GM19372 (cell line): ENCODE results near the gene OSBPL8.
"Not testable (repeated sequence)": the region's sequence is repeated elsewhere in the genome, so short reads cannot be mapped to it uniquely, and the experiment has no call there.

Experiments
- ATAC-seq: cut with Tn5 transposase; IDR thresholded peaks from one replicate; pipeline ENCODE4 v1.9.1; 2021; ENCODE audit warnings: mild to moderate bottlenecking, low read depth, moderate library complexity; ENCODE audit not compliant: unreplicated experiment

OSBPL8 gene

DNA sequence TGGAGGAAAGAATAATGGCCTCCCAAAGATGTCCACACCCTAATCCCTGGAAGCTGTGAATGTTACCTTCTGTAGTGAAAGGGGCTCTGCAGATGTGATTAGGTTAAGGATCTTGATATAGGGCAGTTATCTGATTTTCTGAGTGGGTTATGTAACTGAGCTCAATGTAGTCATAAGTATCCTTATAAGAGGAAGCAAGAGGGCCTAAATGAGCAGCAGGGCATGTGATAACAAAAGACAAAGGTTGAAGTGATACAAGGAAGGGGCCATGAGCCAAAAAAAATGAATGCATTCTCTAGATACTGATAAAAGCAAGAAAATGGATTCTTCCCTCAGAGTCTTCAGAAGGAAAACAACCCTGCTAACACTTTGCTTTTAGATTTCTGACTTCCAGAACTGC, 78.8 kb downstream of the OSBPL8 start:
- ATAC-seq, result no peak

DNA sequence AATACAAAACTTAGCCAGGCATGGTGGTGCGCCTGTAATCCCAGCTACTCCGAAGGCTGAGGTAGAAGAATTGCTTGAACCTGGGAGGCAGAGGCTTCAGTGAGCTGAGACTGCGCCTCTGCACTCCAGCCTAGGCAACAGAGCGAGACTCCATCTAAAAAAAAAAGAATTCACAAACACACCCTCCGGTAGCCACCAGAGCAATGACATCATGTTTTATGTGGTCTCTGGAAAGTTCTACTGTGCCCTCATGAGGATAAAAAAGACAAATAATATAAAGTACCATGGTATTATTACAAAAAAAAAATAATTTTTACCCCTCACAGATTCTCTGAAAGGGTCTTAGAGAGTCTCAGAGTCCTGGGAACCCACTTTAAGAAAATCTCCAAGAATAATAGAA, 81.5 kb downstream of the OSBPL8 start:
- no peak for ATAC-seq

DNA sequence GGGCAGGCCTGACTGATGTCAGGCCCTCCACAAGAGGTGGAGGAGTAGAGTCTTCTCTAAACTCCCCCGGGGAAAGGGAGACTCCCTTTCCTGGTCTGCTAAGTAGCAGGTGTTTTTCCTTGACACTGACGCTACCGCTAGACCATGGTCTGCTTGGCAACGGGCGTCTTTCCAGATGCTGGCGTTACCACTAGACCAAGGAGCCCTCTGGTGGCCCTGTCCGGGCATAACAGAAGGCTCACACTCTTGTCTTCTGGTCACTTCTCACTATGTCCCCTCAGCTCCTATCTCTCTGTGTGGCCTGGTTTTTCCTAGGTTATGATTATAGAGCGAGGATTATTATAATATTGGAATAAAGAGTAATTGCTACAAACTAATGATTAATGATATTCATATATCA, 86.7 kb downstream of the OSBPL8 start:
- not testable (repeated sequence) for ATAC-seq

DNA sequence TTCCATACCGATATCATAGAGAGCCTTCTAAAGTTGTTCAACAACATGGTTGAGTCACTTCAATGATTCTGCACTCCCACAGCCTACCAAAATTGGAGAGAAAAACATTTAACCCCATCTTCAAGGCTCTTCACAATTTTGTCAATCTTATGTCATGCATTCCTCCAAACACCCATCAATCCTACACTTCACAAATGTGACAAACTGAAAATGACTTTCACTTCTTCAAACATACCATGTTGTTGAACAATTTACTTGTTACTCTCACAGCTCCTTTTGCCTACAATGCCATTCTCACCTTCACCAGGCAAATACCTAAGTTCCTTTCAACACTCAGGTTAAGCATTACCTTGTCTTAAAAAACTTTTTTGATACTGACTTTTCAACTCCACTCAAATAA, 88.0 kb downstream of the OSBPL8 start:
- ATAC-seq, result no peak

DNA sequence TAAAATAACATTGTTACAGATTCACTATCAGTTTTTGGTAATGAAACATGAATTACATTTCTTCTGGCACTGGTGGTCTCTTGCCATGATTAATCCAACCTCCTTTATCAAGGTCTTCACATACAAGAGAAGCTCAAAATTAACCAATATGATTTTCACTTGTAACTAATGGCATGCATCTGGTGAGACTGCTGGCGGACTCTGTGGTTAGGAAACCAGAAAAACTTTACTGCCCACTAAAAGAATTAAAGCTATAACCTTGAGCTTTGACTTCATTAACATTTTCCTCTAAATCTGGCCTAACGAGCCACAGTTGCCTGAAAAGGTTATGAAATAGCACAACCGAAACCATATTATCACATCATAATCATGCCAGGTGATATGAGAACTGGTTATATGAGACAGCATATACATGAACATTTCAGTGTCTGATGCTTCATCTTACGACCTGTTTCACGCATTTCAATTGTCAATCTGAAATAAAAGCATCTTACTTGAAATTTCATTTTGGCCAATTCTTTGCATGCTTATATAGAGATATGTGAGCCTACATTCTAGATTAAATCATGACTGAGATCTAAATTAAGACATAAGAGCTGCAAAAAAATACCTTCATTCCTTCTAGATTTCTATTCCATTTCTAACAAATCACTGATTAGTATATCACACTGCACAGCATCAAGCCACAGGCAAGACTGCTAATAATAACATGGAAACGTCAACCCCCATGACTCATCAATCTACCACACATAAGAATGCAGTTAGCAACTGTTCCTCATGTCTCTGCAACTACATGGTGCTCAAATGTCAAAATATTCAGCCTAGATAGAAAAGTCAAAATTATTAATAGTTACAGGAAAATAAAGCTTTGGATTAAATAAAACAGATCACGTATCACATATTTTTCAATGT, 89.3 kb downstream of the OSBPL8 start:
- ATAC-seq, result peak; percentile 70

DNA sequence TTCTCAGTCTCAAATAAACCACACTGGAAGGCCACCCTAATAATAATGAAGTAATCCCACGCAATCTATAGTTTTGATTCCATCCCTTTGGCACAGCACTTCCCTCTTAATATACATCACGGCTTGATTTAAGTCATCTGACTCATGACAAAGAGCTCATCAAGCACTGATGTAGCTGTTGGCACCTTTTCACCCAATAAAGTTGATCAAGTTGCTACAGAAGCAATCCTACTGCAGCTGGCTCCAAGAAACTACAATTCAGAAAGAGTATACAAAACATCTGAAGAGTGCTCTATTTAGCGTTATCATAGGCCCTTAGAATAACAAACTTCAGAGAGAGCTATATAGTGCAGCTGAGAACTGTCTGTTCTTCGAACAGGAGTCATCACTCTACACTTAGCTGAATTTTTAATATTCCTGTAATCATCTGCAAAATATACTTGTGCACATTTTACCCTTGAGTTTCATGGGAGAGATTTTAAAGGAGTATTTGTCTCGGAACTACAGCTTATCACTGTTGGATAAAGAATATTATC, 94.9 kb downstream of the OSBPL8 start:
- ATAC-seq, result no peak

DNA sequence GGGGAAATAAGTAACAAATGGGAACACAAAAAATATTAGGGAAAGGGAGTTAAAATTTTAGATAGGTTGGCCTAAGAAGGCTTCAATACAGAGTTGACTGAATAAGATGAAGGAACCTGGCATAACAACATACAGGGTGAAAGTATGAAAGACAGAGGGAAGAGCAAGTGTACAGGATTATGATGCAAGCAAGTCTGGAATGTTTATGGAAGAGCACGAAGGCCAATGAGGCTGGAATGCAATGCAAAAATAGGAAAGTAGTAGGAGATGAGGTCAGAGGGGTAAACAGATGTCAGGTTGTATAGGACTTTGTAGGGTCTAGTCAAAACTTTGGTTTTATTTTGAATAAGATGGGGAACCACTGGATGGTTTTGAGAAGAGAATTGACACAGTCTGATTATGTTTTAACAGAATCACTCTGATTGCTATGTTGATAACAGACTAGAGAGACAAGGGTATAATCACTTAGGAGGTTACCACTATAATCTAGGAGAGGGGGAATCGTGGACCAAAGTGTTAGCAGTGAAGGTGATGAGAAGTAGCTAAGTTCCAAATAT, 96.8 kb downstream of the OSBPL8 start:
- no peak for ATAC-seq

DNA sequence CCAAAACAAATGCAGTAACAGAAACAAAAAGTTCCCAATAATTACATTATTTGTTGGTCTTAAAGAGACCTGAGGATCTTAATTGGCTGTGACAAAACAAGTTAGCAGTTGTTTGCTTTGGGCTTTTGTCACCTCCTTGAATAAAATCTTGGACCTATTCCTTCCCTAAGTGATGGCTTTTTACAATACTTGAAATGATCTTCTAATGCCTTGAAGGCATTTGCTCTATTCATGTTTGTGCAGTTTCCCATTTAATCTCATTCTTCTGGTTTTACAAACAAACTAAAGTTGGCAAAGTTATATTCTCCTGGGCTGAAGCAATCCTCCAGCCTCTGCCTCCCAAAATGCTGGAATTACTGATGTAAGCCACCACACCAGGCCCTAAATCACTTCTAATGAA, 98.8 kb downstream of the OSBPL8 start:
- ATAC-seq, result no peak

DNA sequence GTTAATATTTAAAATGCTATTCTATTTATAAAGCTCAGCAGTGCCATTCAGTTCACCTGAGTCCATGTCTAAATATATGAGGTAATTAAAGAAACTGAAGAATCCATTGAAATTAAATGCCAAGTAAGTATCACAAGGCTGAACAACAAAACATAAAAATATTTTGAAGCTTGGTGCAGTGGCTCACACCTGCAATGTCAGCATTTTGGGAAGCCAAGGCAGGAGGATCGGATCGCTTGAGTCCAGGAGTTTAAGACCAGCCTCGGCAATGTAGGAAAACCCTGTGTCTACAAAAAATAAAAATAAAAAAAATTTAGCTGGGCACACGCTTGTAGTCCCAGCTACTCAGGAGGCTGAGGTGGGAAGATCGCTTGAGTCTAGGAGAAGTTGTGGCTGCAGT, 101.8 kb downstream of the OSBPL8 start:
- ATAC-seq, result no peak

DNA sequence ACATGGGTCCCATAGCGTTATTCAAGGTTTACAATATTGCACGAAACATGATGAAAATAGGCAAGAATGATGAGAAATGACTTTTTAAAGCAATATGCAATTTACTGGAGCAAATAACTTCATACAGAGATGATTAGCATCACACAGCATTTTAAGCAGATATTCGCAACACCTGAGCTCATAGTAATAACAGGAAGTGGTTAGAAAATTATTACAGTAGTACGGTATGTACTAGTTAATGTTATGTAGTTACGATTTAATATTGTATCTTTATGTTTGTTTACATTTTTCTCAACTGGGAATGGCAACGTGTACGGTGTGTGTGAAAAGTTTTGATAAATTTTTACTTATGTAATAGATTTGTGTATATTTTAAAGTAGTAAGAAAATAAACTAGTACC, 102.6 kb downstream of the OSBPL8 start:
- no peak for ATAC-seq

DNA sequence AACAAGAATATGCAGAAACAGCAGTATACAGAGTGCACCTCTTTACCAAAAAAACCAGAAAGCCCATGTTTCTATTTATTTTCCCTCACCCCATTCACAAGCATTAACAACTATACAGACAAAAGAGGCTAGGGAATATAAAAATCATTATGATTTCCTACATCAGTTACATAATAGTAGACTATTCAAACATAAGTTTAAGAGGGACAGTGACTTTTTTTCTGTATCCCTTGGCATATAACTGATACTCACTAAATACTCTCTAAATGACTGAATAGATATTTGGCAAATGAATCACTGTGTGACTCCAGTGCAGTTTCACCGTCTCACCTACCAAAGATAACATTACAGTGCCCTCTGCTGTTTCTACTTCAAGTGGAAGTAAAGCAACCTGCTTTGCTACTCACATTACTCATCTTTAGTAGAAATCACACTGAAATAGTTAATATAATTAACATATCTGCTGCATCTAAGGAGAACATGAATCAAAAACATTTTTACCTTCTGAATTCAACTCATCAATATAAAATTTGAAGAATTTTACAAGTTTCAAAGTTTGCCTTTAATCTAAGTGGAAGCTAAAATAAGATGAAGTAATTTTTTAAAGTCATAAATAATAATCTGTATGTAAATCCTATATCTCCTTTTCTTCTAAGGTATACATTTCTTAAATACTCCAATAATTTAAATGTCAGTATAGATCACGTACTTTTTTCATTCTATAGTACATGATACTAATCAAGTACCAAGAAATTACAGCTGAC, 103.8 kb downstream of the OSBPL8 start:
- ATAC-seq, result peak; percentile 93

DNA sequence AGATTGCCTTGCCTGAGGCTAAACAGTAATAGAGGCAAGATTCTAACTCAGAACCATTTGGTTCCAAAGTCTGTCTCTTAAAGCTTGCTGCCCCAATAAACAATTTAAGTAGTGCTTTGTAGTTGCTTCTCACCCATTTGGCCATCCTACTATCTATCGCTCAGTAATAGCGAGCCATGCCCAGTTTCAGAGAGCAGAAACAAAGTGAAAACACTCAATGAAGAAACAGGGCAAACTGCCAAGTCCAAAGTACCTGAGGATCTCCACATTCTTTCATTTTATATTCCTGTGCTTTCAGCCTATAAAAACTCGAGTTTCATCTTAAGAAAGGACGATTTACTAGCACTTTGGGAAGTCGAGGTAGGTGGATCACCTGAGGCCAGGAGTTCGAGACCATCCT, 108.0 kb downstream of the OSBPL8 start:
- ATAC-seq, result no peak

DNA sequence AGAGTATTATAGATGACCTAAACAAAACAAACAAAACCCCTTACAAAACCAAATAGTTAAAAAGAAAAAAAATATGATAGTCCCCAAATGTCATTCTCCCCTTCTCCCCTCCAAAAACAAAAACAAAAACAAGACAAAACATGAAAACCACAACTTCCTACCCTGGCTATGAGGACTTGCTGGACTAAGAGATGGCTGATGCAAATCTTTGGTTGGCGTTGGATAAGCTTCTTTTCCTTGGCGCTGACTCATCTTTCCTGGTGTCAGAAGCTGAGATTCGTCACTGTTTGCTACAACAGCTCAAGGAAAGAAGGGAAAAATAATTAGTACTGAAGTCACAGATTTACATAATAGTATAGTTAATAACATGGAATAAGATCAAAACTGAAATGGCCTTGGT, 108.9 kb downstream of the OSBPL8 start:
- no peak for ATAC-seq

DNA sequence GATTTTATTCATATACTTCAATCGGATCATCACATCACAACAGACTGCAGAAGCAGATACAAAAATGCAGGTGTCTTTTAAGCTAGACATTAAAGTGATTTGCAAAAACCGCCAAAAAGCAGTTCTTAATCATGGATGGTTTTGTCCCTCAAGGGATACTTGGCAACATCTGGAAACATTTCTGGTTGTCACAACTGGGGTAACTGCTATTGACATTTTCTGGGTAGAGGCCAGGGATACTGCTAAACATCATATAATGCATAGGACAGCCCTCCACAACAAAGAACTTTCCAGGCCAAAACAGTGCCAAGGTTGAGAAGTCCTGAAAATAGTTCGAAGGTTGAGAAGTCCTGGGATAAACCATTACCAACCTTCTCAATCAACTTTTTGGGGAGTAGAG, 109.6 kb downstream of the OSBPL8 start:
- ATAC-seq, result no peak

DNA sequence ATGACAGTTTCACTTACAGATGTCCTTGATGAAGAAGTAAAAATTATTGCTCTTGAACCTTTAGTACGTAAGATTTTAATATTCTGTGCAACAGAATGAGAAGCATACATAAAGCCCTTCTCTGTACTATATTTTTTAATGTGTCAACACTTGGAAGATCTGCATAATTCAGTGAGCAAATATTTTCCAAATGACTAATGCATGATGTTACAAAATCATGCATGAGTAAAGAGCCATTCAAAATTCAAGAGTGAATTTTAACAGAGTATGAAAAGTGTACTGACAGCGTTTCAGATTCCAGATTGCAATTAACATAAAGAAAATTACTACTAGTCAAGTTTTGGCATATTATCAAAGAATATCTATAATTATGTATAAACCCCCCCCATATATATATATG, 110.0 kb downstream of the OSBPL8 start:
- ATAC-seq, result no peak

DNA sequence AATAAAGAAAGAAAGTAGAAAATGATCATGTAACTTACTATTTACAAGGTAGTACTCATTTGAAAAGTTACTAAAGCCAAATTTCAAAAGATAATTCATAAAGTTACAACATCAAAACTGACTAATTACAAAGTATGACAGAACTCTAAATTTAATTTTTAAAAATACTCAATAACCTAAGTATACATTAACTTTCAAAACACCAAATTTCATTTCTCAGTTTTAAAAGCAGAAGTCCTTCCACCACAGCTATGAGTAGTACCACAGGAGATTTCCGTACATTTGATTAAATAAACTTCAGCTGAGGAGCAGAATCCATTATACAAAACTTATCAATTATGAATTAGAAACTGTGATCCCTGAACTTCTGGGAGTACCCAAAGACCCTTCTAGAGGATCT, 110.6 kb downstream of the OSBPL8 start:
- no peak for ATAC-seq

DNA sequence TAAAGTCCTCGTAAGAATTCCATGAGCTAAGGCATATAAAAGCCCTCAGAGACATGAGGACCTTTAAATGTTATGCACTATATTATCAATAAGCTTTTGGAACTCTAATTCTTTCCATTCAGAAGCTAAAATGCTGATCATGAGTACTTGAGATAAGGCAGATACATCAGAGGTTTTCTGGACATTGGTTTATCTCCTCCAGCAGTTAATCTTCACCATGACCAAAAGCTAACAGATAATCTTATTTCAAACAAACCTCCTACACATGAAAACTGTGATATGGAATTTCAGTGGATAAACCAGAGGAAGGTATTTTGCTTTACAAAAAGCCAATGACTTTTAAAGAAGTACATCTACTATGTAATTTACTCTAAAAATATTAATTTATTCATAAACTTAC, 113.5 kb downstream of the OSBPL8 start:
- no peak for ATAC-seq

DNA sequence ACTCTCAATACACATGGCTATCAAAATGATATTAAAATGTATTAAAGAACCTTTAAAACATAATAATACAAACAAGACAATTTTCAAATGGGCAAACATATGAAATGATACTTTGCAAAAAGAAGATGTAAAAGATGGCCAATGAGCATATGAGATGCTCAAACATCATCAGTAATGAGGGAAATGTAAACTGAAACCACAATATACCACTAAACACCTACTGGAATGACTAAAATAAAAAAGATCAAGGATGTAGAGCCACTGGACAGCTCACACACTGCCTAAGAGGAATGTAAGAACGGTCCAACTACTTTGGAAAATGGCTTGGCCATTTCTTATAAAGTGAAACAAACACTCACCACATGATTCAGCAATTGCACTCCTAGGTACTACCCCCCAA, 114.1 kb downstream of the OSBPL8 start:
- no peak for ATAC-seq

DNA sequence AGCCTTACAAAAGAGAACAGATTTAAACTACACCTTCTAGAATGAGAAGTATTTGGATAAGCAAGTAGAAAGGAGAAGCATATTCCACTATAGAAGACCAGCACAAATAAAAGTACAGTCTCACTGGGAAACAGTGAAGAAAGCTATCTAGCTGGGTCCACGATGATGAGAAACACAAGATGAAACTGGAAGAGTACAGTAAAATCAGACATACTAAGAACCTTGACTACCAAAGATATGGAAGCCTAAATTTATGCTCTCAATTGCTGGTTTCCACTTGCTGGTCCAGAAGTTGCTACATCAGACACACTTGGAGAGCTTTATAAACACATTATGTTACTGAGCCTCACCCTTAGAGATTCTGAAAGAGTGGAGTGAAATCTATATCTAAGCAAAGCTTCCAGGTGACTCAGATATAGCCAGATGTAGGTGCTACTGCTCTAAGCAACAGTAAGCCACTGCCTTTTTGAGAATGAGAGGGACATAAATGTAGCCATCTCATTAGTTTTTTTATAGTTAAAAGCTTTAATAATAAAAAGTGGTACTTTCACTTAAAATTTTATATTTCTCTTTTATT, 115.1 kb downstream of the OSBPL8 start:
- ATAC-seq, result no peak

DNA sequence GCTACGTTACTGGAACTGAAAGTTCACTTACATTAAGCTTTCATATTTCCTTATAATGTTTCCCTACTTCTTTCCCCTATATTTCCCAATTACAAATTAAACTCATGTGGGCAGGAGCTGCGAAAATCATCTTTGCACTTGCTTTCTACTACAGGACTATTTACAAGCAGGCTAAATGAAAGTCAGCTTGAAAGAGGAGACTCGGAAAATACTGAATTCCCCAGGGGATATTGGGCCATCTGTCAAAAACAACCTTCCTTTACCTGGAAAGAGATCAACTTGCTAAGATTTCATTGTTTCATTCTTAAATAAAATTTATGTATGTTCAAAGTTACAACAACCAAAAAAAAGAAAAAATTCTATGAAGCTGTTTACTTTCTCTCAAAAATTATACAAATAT, 118.6 kb downstream of the OSBPL8 start:
- ATAC-seq, result no peak

DNA sequence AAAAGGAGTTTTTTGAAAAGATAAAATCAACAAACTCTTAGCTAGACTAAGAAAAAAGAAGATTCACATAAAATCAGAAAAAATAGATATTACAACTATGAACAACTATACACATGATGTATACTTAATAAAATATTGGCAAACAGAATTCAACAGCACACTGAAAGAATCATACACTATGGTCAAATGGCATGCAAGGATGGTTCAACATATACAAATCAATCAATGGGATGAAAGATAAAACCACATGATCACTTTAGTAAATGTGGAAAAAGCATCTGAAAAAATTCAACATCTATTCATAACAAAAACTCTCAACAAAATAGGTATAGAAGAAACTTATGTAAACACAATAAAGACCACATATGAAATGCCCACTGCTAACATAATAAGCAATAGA, 126.8 kb downstream of the OSBPL8 start:
- no peak for ATAC-seq
